Activated naive CD4-positive, alpha-beta T cell treated with anti-CD3 and anti-CD28 coated beads, Interleukin-2, amount 50 U/mL, for 24 hours (primary cell): ENCODE results near the gene ZNF311.

Experiments used
- H3K27ac Mint-ChIP-seq: one replicate; pipeline ENCODE4 v1.8.0; 2021; ENCODE audit warnings: mild to moderate bottlenecking, mixed read lengths
- H3K27me3 Mint-ChIP-seq: one replicate; pipeline ENCODE4 v1.8.0; 2021; ENCODE audit warnings: mixed read lengths
- H3K36me3 Mint-ChIP-seq: one replicate; pipeline ENCODE4 v1.8.0; 2021; ENCODE audit warnings: mixed read lengths
- H3K4me1 Mint-ChIP-seq: one replicate; pipeline ENCODE4 v1.8.0; 2021; ENCODE audit warnings: mixed read lengths
- H3K4me3 Mint-ChIP-seq: one replicate; pipeline ENCODE4 v1.8.0; 2021; ENCODE audit warnings: mild to moderate bottlenecking, mixed read lengths
- H3K9me3 Mint-ChIP-seq: one replicate; pipeline ENCODE4 v1.8.0; 2021; ENCODE audit warnings: mixed read lengths

Gene ZNF311

GRCh38 chr6:28948782-28949486, 56.2 kb downstream of the ZNF311 start:
- no peak overlapping the region for H3K4me3 Mint-ChIP-seq
- H3K9me3 Mint-ChIP-seq, result peaks cover 5% of the 10 kb centered on the region
- no peaks in the 10 kb centered on the region for H3K27me3 Mint-ChIP-seq
- H3K36me3 Mint-ChIP-seq, result no peaks in the 10 kb centered on the region
- no peak overlapping the region for H3K27ac Mint-ChIP-seq
- H3K4me1 Mint-ChIP-seq, result peaks cover 24% of the 10 kb centered on the region

- Mint-ChIP-seq H3K27me3 (no peaks in the 10 kb centered on the region), H3K27ac (peak overlapping the region; percentile 18), H3K9me3 (peaks cover 5% of the 10 kb centered on the region), H3K36me3 (no peaks in the 10 kb centered on the region), H3K4me3 (no peak overlapping the region), H3K4me1 (peaks cover 28% of the 10 kb centered on the region)
Observed at GRCh38 chr6:28947831-28948270, 57.3 kb downstream of the ZNF311 start.

- Mint-ChIP-seq H3K9me3 (peaks cover 5% of the 10 kb centered on the region), H3K27me3 (no peaks in the 10 kb centered on the region), H3K36me3 (no peaks in the 10 kb centered on the region), H3K4me1 (peaks cover 28% of the 10 kb centered on the region), H3K4me3 (no peak overlapping the region), H3K27ac (peak overlapping the region; percentile 18)
Observed at GRCh38 chr6:28947067-28947765, 57.9 kb downstream of the ZNF311 start.

DNA sequence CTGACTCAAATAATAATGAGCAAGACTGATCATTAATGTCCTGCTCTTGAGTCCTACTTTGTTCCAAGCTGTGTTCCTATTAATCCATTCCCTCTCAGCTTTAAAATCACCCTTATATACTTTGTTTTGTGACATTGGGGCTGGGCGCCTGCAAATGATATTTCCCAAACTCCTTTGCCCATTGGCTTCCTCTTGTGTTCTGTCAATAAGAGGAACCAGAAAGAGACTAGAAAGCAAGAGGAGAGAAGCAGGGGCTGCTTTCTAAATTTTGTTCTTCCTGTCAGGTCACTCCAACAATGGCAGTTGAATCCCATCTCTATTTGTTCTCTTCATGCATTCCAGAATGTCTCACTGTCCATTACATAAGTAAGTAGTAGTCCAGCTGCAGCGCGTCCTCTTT, 59.8 kb downstream of the ZNF311 start:
- Mint-ChIP-seq H3K27ac (no peak overlapping the region), H3K36me3 (peaks cover 1% of the 10 kb centered on the region), H3K4me1 (peaks cover 45% of the 10 kb centered on the region), H3K9me3 (peaks cover 5% of the 10 kb centered on the region), H3K27me3 (no peaks in the 10 kb centered on the region), H3K4me3 (no peak overlapping the region)
